Lung (tissue), 12 donors: ENCODE measurements around the gene BCL2L12. TPM values are rescaled to one million over a fixed set of nuclear protein-coding genes. Genes with fewer than 3 reads are reported as not detected.

Source experiments
- ATAC-seq: fragments of 200-7000 bp; cut with Tn5 transposase; one replicate; pipeline ENCODE4 v1.9.1; 2020; ENCODE audit warnings: moderate number of reproducible peaks; ENCODE audit not compliant: insufficient read depth, low FRiP score
- DNase-seq, 3 donors: peaks; one replicate each; pipeline ENCODE4 v3.0.0-alpha.2; 2013 to 2017
- H3K27ac ChIP-seq, 2 donors: one replicate each; pipeline ENCODE4 v1.5.1; 2013; ENCODE audit warnings: mild to moderate bottlenecking in 2 of 2, moderate library complexity in 2 of 2, control low read depth in 1 of 2, inconsistent platforms in 1 of 2, low read depth in 1 of 2, low read length in 1 of 2
- H3K27me3 ChIP-seq, 3 donors: one replicate each; pipeline ENCODE4 v1.5.1; 2013; ENCODE audit warnings: low read length in 2 of 3; ENCODE audit not compliant: control insufficient read depth in 3 of 3, insufficient read depth in 3 of 3
- H3K36me3 ChIP-seq, 4 donors: one replicate each; pipeline ENCODE4 v1.5.1; 2013; ENCODE audit warnings: low read length in 4 of 4, mild to moderate bottlenecking in 1 of 4, moderate library complexity in 1 of 4; ENCODE audit not compliant: control insufficient read depth in 4 of 4, insufficient read depth in 4 of 4
- H3K4me1 ChIP-seq, 5 donors: one replicate each; pipeline ENCODE4 v1.5.1; 2013; ENCODE audit warnings: low read length in 5 of 5, mild to moderate bottlenecking in 2 of 5, moderate library complexity in 1 of 5; ENCODE audit not compliant: control insufficient read depth in 5 of 5, insufficient read depth in 5 of 5
- H3K4me3 ChIP-seq: one replicate; pipeline ENCODE4 v1.5.1; 2013; ENCODE audit warnings: mild to moderate bottlenecking, control low read depth, moderate library complexity
- H3K9ac ChIP-seq, 2 donors: one replicate each; pipeline ENCODE4 v1.5.1; 2013; ENCODE audit warnings: low read length in 2 of 2, control low read depth in 1 of 2; ENCODE audit not compliant: insufficient read depth in 1 of 2
- H3K9me3 ChIP-seq, 4 donors: one replicate each; pipeline ENCODE4 v1.5.1; 2013; ENCODE audit warnings: low read length in 3 of 4, mild to moderate bottlenecking in 1 of 4, moderate library complexity in 1 of 4; ENCODE audit not compliant: control insufficient read depth in 4 of 4, insufficient read depth in 3 of 4
- WGBS, 2 donors: extraction: QIAGEN DNeasy Blood & Tissue Kit; methylation state at CpG; one replicate each; pipeline ENCODE4 v1.1.7; 2013; 5-methylcytosine and 5-hydroxymethylcytosine counted together
- polyA plus RNA-seq, 2 donors: library from polyadenylated mRNA; stranded (reverse); fragments of 200-250 nt; gene quantifications; one replicate each; pipeline ENCODE4 v1.2.1, GENCODE V29; 2013
- total RNA-seq, 2 donors: library from RNA; depleted of rRNA in 1 of 2; stranded (reverse); fragments of >200 nt in 1 of 2; gene quantifications; one replicate each; pipeline ENCODE4 v1.2.1, GENCODE V29; 2014 to 2021
- TF ChIP-seq, protein P1 (sequence below): IDR thresholded peaks from 2 replicates; pipeline ENCODE4 v1.5.1; 2012; ENCODE audit warnings: mild to moderate bottlenecking; ENCODE audit errors: control extremely low read depth, extremely low read depth
- donor health status: control.
- donor health status: control.
- donor health status: Bipolar disorder and iron deficiency.
- donor health status: healthy.
- donor health status: DM: yes; HTN: yes; CAD: no.

BCL2L12 gene
- total and polyA plus RNA-seq, 4 donors, result 3.5 to 26.1 (median 20.9) TPM

DNA sequence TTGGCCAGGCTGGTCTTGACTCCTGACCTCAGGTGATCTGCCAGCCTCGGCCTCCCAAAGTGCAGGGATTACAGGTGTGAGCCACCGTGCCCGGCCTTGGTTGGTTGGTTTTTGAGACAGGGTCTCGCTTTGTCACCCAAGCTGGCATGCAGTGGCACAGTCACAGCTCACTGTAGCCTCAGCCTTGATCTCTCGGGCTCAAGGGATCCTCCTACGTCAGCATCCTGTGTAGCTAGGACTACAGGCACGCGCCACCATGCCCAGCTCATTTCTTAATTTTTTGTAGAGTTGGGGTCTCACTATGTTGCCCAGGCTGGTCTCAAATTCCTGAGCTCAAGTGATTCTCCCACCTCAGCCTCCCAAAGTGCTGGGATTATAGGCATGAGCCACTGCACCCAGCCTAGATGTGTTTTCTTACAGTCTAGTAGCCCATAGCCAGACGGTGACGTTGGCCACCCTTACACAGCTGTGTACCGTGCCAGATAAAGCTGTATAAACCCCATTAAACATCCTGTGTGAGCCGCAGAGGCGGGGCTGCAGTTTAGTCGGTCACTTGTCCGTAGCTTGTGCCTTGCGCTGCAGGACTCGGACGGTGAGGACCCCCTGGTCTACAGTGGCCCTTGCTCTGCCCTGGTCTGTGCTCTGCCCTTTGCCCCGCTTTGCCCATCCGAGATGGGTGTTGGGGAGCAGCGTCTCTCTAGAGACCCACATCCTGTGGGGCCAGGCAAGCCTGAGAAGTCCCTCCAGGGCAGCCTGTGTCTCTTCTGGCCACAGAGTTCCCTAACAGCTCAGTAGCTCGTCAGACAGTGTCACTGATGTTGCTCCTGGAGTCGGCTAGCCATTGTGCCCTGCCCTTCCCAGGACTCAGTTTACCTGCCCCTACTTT, 9.9 kb upstream of the BCL2L12 start:
- H3K4me1 ChIP-seq, result no peaks in the 10 kb centered on the region
- no peak overlapping the region for H3K27ac ChIP-seq
- 93% methylated on average over 23 of the region's 23 CpGs for WGBS, 2 donors
- ATAC-seq (no peak), DNase-seq (no peak)
- H3K9me3 ChIP-seq, result no peaks in the 10 kb centered on the region
- H3K9ac ChIP-seq, result no peak overlapping the region
- TF ChIP-seq, protein P1, sequence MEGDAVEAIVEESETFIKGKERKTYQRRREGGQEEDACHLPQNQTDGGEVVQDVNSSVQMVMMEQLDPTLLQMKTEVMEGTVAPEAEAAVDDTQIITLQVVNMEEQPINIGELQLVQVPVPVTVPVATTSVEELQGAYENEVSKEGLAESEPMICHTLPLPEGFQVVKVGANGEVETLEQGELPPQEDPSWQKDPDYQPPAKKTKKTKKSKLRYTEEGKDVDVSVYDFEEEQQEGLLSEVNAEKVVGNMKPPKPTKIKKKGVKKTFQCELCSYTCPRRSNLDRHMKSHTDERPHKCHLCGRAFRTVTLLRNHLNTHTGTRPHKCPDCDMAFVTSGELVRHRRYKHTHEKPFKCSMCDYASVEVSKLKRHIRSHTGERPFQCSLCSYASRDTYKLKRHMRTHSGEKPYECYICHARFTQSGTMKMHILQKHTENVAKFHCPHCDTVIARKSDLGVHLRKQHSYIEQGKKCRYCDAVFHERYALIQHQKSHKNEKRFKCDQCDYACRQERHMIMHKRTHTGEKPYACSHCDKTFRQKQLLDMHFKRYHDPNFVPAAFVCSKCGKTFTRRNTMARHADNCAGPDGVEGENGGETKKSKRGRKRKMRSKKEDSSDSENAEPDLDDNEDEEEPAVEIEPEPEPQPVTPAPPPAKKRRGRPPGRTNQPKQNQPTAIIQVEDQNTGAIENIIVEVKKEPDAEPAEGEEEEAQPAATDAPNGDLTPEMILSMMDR, result no peak
- no peak overlapping the region for H3K4me3 ChIP-seq
- H3K36me3 ChIP-seq, result peaks cover 21 to 94% (median 46%) of the 10 kb centered on the region in 4 donors
- H3K27me3 ChIP-seq, result no peaks in the 10 kb centered on the region

DNA sequence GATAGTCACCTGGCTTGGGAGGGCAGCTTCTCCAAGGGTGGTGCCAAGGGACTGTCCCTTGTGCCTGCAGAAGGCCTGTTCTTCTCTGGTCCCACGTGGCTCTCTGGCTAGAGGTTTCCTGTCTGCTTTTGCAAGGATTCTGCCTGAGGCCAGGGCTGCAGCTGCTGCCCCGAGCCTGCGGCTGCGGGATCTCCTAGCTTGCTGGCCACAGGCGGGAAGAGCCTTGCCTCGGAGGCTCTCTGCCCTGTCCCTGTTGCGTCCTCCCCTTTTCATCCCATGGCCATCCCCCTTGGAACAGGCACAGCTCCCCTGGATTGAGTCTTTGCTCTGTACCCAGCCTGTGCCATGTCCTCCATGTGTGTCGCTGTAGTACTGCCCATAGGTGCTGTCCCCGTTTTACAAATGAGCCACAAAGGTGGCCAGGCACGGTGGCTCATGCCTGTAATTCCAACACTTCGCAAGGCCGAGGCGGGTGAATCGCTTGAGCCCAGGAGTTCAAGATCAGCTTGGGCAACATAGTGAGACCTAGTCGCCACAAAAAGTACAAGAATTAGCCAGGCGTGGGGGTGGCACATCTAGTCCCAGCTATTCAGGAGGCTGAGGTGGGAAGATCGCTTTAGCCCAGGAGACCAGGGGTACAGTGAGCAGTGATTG, 9.2 kb upstream of the BCL2L12 start:
- Histone ChIP-seq H3K4me3 (no peak overlapping the region), H3K4me1 (no peaks in the 10 kb centered on the region), H3K9ac (no peak overlapping the region), H3K27ac (no peak overlapping the region), H3K9me3 (no peaks in the 10 kb centered on the region), H3K36me3 (peaks cover 15 to 93% (median 49%) of the 10 kb centered on the region in 4 donors), H3K27me3 (no peaks in the 10 kb centered on the region)
- ATAC-seq (no peak), DNase-seq (no peak)
- TF ChIP-seq, protein P1, result no peak
- WGBS, 2 donors, result 93 to 94% methylated on average over 17 of the region's 17 CpGs

DNA sequence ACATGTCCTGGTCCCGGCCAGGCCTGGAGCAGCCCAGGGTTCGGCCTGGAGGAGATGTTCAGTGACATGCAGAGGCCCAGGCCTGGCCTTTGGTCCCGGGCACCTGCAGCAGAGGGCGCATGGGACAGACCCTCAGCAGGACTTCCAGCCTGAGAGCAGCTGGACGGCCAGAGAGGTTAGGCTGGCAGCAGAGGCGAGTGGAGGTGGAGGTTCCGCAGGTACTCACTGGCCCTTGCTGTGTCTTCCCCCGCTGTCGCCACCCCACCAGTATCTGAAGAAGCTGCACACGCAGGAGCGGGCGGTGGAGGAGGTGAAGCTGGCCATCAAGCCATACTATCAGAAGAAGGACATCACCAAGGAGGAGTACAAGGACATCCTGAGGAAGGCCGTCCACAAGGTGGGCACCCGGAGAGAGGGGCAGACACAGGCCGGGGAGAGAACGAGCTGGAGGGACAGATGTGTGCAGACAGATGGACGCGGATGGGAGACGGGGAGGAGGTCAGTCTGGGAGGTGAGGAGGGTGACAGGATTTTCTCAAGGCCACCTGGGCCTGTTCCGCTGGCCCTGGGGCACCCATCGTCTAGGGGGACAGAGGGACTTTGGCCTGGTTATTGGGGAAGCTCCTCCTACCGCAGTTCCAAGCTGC, 8.1 kb upstream of the BCL2L12 start:
- no peak for DNase-seq
- WGBS, 2 donors, result 93 to 95% methylated on average over 22 of the region's 22 CpGs

More for the DNA sequence above, 8.1 kb upstream of the BCL2L12 start:
- Histone ChIP-seq H3K4me3 (no peak overlapping the region), H3K9me3 (no peaks in the 10 kb centered on the region), H3K9ac (no peak overlapping the region), H3K27me3 (no peaks in the 10 kb centered on the region), H3K4me1 (no peaks in the 10 kb centered on the region), H3K36me3 (peaks cover 11 to 92% (median 50%) of the 10 kb centered on the region in 4 donors), H3K27ac (no peak overlapping the region)
- no peak for ATAC-seq
- TF ChIP-seq, protein P1, result no peak
